Motor neuron (in vitro differentiated cells): ENCODE measurements around the gene SARS2. TPM values are rescaled to one million over a fixed set of nuclear protein-coding genes. Genes with fewer than 3 reads are reported as not detected.
"Not testable (repeated sequence)": the region's sequence is repeated elsewhere in the genome, so short reads cannot be mapped to it uniquely, and the experiment has no call there.

ENCODE experiments used
- ATAC-seq, 8 experiments: fragments of 200-7000 bp; cut with Tn5 transposase; replicated peaks in 6 of 8; 2 replicates each; pipeline ENCODE4 v1.8.0; 2021; ENCODE audit warnings: mild to moderate bottlenecking in 8 of 8, moderate library complexity in 8 of 8
- H3K27ac ChIP-seq, 2 donors: fragments of 250-450 bp; sonication (Bioruptor Pico); 2 replicates each; pipeline ENCODE4 v1.9.0; 2021; ENCODE audit warnings: antibody characterized with exemption in 2 of 2, mild to moderate bottlenecking in 2 of 2, moderate library complexity in 1 of 2
- H3K4me1 ChIP-seq, 2 donors: fragments of 250-450 bp; sonication (Bioruptor Pico); replicated peaks in 1 of 2; 2 replicates each; pipeline ENCODE4 v1.6.1; 2021; ENCODE audit warnings: antibody characterized with exemption in 2 of 2, mild to moderate bottlenecking in 2 of 2, moderate library complexity in 1 of 2
- H3K4me3 ChIP-seq, 5 donors: fragments of 250-450 bp; sonication (Bioruptor Pico); 2 replicates each; pipeline ENCODE4 v1.9.0; 2021; ENCODE audit warnings: antibody characterized with exemption in 5 of 5, mild to moderate bottlenecking in 5 of 5, moderate library complexity in 4 of 5
- WGBS, 10 experiments: fragments of 450-650 bp; shearing (Covaris generic); methylation state at CpG; one replicate each; pipeline ENCODE4 v1.0.0; 2022; 5-methylcytosine and 5-hydroxymethylcytosine counted together
- in situ Hi-C, 9 experiments: fragments of 400-800 bp; cut with MboI; loops; one replicate each; pipeline ENCODE4 v1.15.0; 2021; ENCODE audit warnings: low sequenced_read_pairs in 9 of 9, low pct_unique_long_range_greater_than_20kb in 2 of 9; ENCODE audit not compliant: unreplicated experiment in 9 of 9
- total RNA-seq, 8 experiments: library from RNA; unstranded; fragments of 300-600 nt; gene quantifications; 2 replicates each; pipeline versions ENCODE4 v1.2.3 to v1.2.4, GENCODE V29; 2022

Gene SARS2
- total RNA-seq, 8 experiments from 2014 or later = 8.4 to 53.6 (median 19.1) TPM

- 20 to 100% (median 90%) methylated on average over 1 to 5 of the region's 20 CpGs; no CpG with 5 or more reads in 6 of the 10 experiments for WGBS, 10 experiments
- no peaks in the 10 kb centered on the region for H3K4me1 ChIP-seq
- peak in 2 of 8 experiments; percentile 21 to 45 for ATAC-seq
- no peak overlapping the region for H3K27ac ChIP-seq
- no peak overlapping the region for H3K4me3 ChIP-seq
- in situ Hi-C loops = loop anchor here in 1 of 9 experiments (25.0 kb wide), 1 partner anchor 530 kb away; the partner anchor contains the start of gene FAM98C
Measured at GRCh38 chr19:38942471-38943181, 12.1 kb upstream of the SARS2 start.

GRCh38 chr19:38941979-38942378 is 11.4 kb upstream of the SARS2 start:
- H3K27ac ChIP-seq = no peak overlapping the region
- H3K4me3 ChIP-seq = no peak overlapping the region
- 33 to 100% (median 73%) methylated on average over 1 to 2 of the region's 2 CpGs; no CpG with 5 or more reads in 6 of the 10 experiments for WGBS, 10 experiments
- no peak for ATAC-seq
- H3K4me1 ChIP-seq = no peaks in the 10 kb centered on the region
- in situ Hi-C loops = loop anchor here in 1 of 9 experiments (25.0 kb wide), 1 partner anchor 530 kb away; the partner anchor contains the start of gene FAM98C

- in situ Hi-C loops = loop anchor here in 1 of 9 experiments (25.0 kb wide), 1 partner anchor 529 kb away; the partner anchor contains the start of gene FAM98C
- H3K4me3 ChIP-seq, H3K27ac ChIP-seq, ATAC-seq, H3K4me1 ChIP-seq: not testable (repeated sequence)
- 40 to 100% (median 92%) methylated on average over 1 to 2 of the region's 5 CpGs; no CpG with 5 or more reads in 6 of the 10 experiments for WGBS, 10 experiments
Measured at GRCh38 chr19:38941466-38941865, 10.9 kb upstream of the SARS2 start.

GRCh38 chr19:38939957-38940356 is 9.4 kb upstream of the SARS2 start:
- Histone ChIP-seq H3K4me3 (no peak overlapping the region), H3K4me1 (no peaks in the 10 kb centered on the region), H3K27ac (no peak overlapping the region)
- in situ Hi-C loops = loop anchor here in 1 of 9 experiments (25.0 kb wide), 1 partner anchor 528 kb away; the partner anchor contains the start of gene FAM98C
- no peak for ATAC-seq
- 42 to 100% (median 80%) methylated on average over 1 to 5 of the region's 5 CpGs; no CpG with 5 or more reads in 2 of the 10 experiments for WGBS, 10 experiments

GRCh38 chr19:38933544-38933943 is 3.0 kb upstream of the SARS2 start:
- no peak overlapping the region for H3K27ac ChIP-seq
- H3K4me3 ChIP-seq = no peak overlapping the region
- H3K4me1 ChIP-seq = peaks cover 2 to 7% of the 10 kb centered on the region in 2 donors
- no peak for ATAC-seq
- 92 to 100% (median 100%) methylated on average over 1 to 3 of the region's 4 CpGs; no CpG with 5 or more reads in 6 of the 10 experiments for WGBS, 10 experiments
- in situ Hi-C loops = loop anchor here in 1 of 9 experiments (25.0 kb wide), 1 partner anchor 521 kb away; the partner anchor contains the start of gene FAM98C

- Histone ChIP-seq H3K27ac (no peak overlapping the region), H3K4me3 (no peak overlapping the region), H3K4me1 (peaks cover 2 to 7% of the 10 kb centered on the region in 2 donors)
- ATAC-seq = no peak
- WGBS, 10 experiments = 60 to 100% (median 97%) methylated on average over 1 to 13 of the region's 29 CpGs; no CpG with 5 or more reads in 3 of the 10 experiments
- in situ Hi-C loops = loop anchor here in 1 of 9 experiments (25.0 kb wide), 1 partner anchor 520 kb away; the partner anchor contains the start of gene FAM98C
Measured at GRCh38 chr19:38932425-38933179, 2.0 kb upstream of the SARS2 start.

GRCh38 chr19:38931521-38931793 is 894 bp upstream of the SARS2 start:
- in situ Hi-C loops = loop anchor here in 1 of 9 experiments (25.0 kb wide), 1 partner anchor 519 kb away; the partner anchor contains the start of gene FAM98C
- Histone ChIP-seq H3K4me1 (peaks cover 2 to 7% of the 10 kb centered on the region in 2 donors), H3K27ac (peak overlapping the region; percentile 40 to 97), H3K4me3 (peak overlapping the region; percentile 51 to 80 (median 64))
- WGBS, 10 experiments = 0 to 40% (median 18%) methylated on average over 1 to 3 of the region's 8 CpGs; no CpG with 5 or more reads in 5 of the 10 experiments
- ATAC-seq = no peak

GRCh38 chr19:38930776-38931520 is 385 bp upstream of the SARS2 start, which contains the start of gene MRPS12:
Gene MRPS12 (plus strand): TSS chr19:38930944. CDS start chr19:38931295, 351 bp downstream.
- WGBS, 10 experiments = 0 to 20% (median 0%) methylated on average over 1 to 21 of the region's 40 CpGs; no CpG with 5 or more reads in 3 of the 10 experiments
- ATAC-seq = peak; percentile 96 to 98 (median 97)
- H3K27ac ChIP-seq = peak within 1 kb of the TSS; percentile 95 to 97
- peaks cover 2 to 7% of the 10 kb centered on the region in 2 donors for H3K4me1 ChIP-seq
- H3K4me3 ChIP-seq = peak within 1 kb of the TSS; percentile 51 to 80 (median 64)
- in situ Hi-C loops = loop anchor here in 1 of 9 experiments (25.0 kb wide), 1 partner anchor 519 kb away; the partner anchor contains the start of gene FAM98C

- ATAC-seq = no peak
- no peak overlapping the region for H3K4me3 ChIP-seq
- WGBS, 10 experiments = 17 to 100% (median 83%) methylated on average over 1 to 4 of the region's 4 CpGs; no CpG with 5 or more reads in 2 of the 10 experiments
- in situ Hi-C loops = loop anchor here in 1 of 9 experiments (25.0 kb wide), 1 partner anchor 516 kb away; the partner anchor contains the start of gene FAM98C
- no peak overlapping the region for H3K27ac ChIP-seq
- peaks cover 2 to 7% of the 10 kb centered on the region in 2 donors for H3K4me1 ChIP-seq
Measured at GRCh38 chr19:38928391-38929001, 2.1 kb downstream of the SARS2 start.

GRCh38 chr19:38924388-38924787 is 6.2 kb downstream of the SARS2 start:
- Histone ChIP-seq H3K4me1 (no peaks in the 10 kb centered on the region), H3K4me3 (no peak overlapping the region), H3K27ac (no peak overlapping the region)
- WGBS, 10 experiments = 90 to 100% (median 100%) methylated on average over 1 to 3 of the region's 7 CpGs; no CpG with 5 or more reads in 4 of the 10 experiments
- no peak for ATAC-seq
- in situ Hi-C loops = loop anchor here in 3 of 9 experiments (25.0 kb wide), 1 partner anchor 512 kb away; the partner anchor contains the start of gene FAM98C (in 3 of the 3)

- in situ Hi-C loops = loop anchor here in 3 of 9 experiments (25.0 kb wide), 1 partner anchor 510 kb away; the partner anchor contains the start of gene FAM98C (in 3 of the 3)
- no peak for ATAC-seq
- no peak overlapping the region for H3K27ac ChIP-seq
- WGBS, 10 experiments = 93 to 100% (median 100%) methylated on average over 1 to 5 of the region's 5 CpGs; no CpG with 5 or more reads in 2 of the 10 experiments
- no peak overlapping the region for H3K4me3 ChIP-seq
- H3K4me1 ChIP-seq = no peaks in the 10 kb centered on the region
Measured at GRCh38 chr19:38922482-38922881, 8.1 kb downstream of the SARS2 start.
